ENCODE measurements around the gene TRIP12. TPM values are rescaled to one million over a fixed set of nuclear protein-coding genes. Genes with fewer than 3 reads are reported as not detected.

The TRIP12 gene
- total RNA-seq, 1 experiment from 2014 or later = 175 TPM

- Histone ChIP-seq H2AFZ (ENCODE audit: low read depth, low read length, poor library complexity, severe bottlenecking) (no peak overlapping the region), H3K4me2 (ENCODE audit: low read length) (no peak overlapping the region), H3K9me2 (ENCODE audit: insufficient read depth) (no peaks in the 10 kb centered on the region), H3K36me3 (ENCODE audit: control insufficient read depth in 1 of 2, insufficient read depth in 2 of 2, low read length in 2 of 2) (no peaks in the 10 kb centered on the region), H3K9me3 (ENCODE audit: control insufficient read depth in 1 of 2, insufficient read depth in 1 of 2, low read depth in 1 of 2, low read length in 2 of 2) (no peaks in the 10 kb centered on the region), H3K4me3 (replicated peaks in 1 of 2; ENCODE audit: low read depth in 1 of 2, low read length in 2 of 2) (no peak overlapping the region), H3K27ac (ENCODE audit: low read depth, low read length) (no peak overlapping the region), H3K27me3 (ENCODE audit: insufficient read depth, low read length) (no peaks in the 10 kb centered on the region), H3K9ac (ENCODE audit: low read length) (no peak overlapping the region), H3K4me1 (ENCODE audit: control insufficient read depth in 1 of 2, insufficient read depth in 2 of 2, low read length in 2 of 2) (no peaks in the 10 kb centered on the region), H4K20me1 (ENCODE audit: insufficient read depth) (no peaks in the 10 kb centered on the region), H3K79me2 (ENCODE audit: insufficient read depth, low read length) (no peaks in the 10 kb centered on the region)
- no peak for DNase-seq (ENCODE audit: low read depth, low spot score)
- BruUV-seq (replicated peaks) = no TSS peak
- ChIA-PET RAD21 (ENCODE audit: low non-redundant PET in 1 of 2, low total read pairs in 2 of 2, uncharacterized antibody in 2 of 2, unreplicated experiment in 2 of 2) (no interaction called here), CTCF (no interaction called here), POLR2A (no interaction called here)
- intact Hi-C loops (cut with micrococcal nuclease) = no loop called here
- no peak for ATAC-seq
- TF ChIP-seq CEBPB (IDR thresholded peaks at IDR 0.05; ENCODE audit: low read depth) (no peak), EGR1 (IDR thresholded peaks at IDR 0.05; ENCODE audit: low read depth) (no peak), POLR2AphosphoS5 (IDR thresholded peaks at IDR 0.05; ENCODE audit: low read depth, low read length) (no peak), EZH2phosphoT487 (IDR thresholded peaks at IDR 0.05; ENCODE audit: borderline replicate concordance) (no peak), ZFX (IDR thresholded peaks at IDR 0.05) (no peak)
Measured at GRCh38 chr2:229937537-229937936, 15.7 kb upstream of the TRIP12 start.

- Histone ChIP-seq H3K27me3 (ENCODE audit: insufficient read depth, low read length) (no peaks in the 10 kb centered on the region), H3K27ac (ENCODE audit: low read depth, low read length) (no peak overlapping the region), H3K4me1 (ENCODE audit: control insufficient read depth in 1 of 2, insufficient read depth in 2 of 2, low read length in 2 of 2) (peaks cover 4 to 6% of the 10 kb centered on the region in 2 experiments; a peak in 3 of 4 replicates), H3K9ac (ENCODE audit: low read length) (no peak overlapping the region), H3K9me2 (ENCODE audit: insufficient read depth) (no peaks in the 10 kb centered on the region), H3K36me3 (ENCODE audit: control insufficient read depth in 1 of 2, insufficient read depth in 2 of 2, low read length in 2 of 2) (no peaks in the 10 kb centered on the region), H4K20me1 (ENCODE audit: insufficient read depth) (no peaks in the 10 kb centered on the region), H3K4me2 (ENCODE audit: low read length) (no peak overlapping the region), H2AFZ (ENCODE audit: low read depth, low read length, poor library complexity, severe bottlenecking) (no peak overlapping the region), H3K79me2 (ENCODE audit: insufficient read depth, low read length) (no peaks in the 10 kb centered on the region), H3K4me3 (replicated peaks in 1 of 2; ENCODE audit: low read depth in 1 of 2, low read length in 2 of 2) (no peak overlapping the region), H3K9me3 (ENCODE audit: control insufficient read depth in 1 of 2, insufficient read depth in 1 of 2, low read depth in 1 of 2, low read length in 2 of 2) (no peaks in the 10 kb centered on the region)
- ChIA-PET RAD21 (ENCODE audit: low non-redundant PET in 1 of 2, low total read pairs in 2 of 2, uncharacterized antibody in 2 of 2, unreplicated experiment in 2 of 2) (no interaction called here), CTCF (no interaction called here), POLR2A (no interaction called here)
- TF ChIP-seq CEBPB (IDR thresholded peaks at IDR 0.05; ENCODE audit: low read depth) (no peak), ZNF274 (IDR thresholded peaks at IDR 0.05; ENCODE audit: low read depth, low read length) (no peak), CTCF (IDR thresholded peaks at IDR 0.05 in 2 of 3, conservative IDR thresholded peaks at IDR 0.05 in 1 of 3; ENCODE audit: borderline replicate concordance in 1 of 3, insufficient read depth in 1 of 3, low read depth in 2 of 3, low read length in 2 of 3) (no peak), YY1 (IDR thresholded peaks at IDR 0.05; ENCODE audit: extremely low read depth, insufficient replicate concordance, low read depth, low read length) (no peak), TCF7L2 (IDR thresholded peaks at IDR 0.05; ENCODE audit: borderline replicate concordance, extremely low read depth, insufficient read depth, insufficient read length) (no peak), RAD21 (IDR thresholded peaks at IDR 0.05; ENCODE audit: low read depth) (no peak), SP1 (IDR thresholded peaks at IDR 0.05; ENCODE audit: low read depth) (no peak), REST (IDR thresholded peaks at IDR 0.05; ENCODE audit: low read depth) (no peak), EGR1 (IDR thresholded peaks at IDR 0.05; ENCODE audit: low read depth) (no peak), ELF1 (IDR thresholded peaks at IDR 0.05; ENCODE audit: borderline replicate concordance, low read depth) (no peak), EZH2 (IDR thresholded peaks at IDR 0.05) (no peak), MAX (IDR thresholded peaks at IDR 0.05) (no peak), SRF (IDR thresholded peaks at IDR 0.05; ENCODE audit: low read depth) (no peak)
- intact Hi-C loops (cut with micrococcal nuclease) = no loop called here
- BruUV-seq (replicated peaks) = no TSS peak
- no peak for ATAC-seq
- no peak for DNase-seq (ENCODE audit: low read depth, low spot score)
Measured at GRCh38 chr2:229931241-229931640, 9.4 kb upstream of the TRIP12 start.
